ENCODE results near the gene LPCAT3. TPM values are rescaled to one million over a fixed set of nuclear protein-coding genes. Genes with fewer than 3 reads are reported as not detected.

Gene LPCAT3
- total RNA-seq, 1 donor from 2014 or later = 7.9 TPM

DNA sequence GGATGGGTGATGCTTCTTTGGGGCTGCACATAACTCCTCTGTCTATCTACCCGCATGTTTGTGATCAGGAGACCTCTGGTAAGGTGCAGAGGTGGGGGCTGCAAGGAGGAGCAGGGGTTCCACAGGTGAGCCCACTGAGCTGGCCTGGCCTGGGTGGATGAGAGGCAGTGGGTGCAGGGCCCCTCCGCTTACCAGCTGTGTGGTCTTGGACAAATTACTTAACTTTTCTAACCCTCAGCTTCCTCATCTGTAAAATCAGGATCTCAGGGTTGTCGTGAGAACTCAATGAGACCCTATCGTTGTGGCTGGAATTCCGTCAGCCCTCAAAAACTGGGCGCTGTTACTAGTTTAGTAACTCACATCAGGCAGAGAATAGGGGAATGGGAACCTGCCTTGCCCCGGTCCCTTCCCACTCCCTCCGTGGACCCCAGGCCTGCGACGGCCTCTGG lies 59.6 kb downstream of the LPCAT3 start:
- FAIRE-seq (no peak), DNase-seq (ENCODE audit: low read depth) (no peak)
- peaks cover 8% of the 10 kb centered on the region for H3K36me3 ChIP-seq (ENCODE audit: control insufficient read depth, insufficient read depth, low read length)
- TF ChIP-seq, protein P1, sequence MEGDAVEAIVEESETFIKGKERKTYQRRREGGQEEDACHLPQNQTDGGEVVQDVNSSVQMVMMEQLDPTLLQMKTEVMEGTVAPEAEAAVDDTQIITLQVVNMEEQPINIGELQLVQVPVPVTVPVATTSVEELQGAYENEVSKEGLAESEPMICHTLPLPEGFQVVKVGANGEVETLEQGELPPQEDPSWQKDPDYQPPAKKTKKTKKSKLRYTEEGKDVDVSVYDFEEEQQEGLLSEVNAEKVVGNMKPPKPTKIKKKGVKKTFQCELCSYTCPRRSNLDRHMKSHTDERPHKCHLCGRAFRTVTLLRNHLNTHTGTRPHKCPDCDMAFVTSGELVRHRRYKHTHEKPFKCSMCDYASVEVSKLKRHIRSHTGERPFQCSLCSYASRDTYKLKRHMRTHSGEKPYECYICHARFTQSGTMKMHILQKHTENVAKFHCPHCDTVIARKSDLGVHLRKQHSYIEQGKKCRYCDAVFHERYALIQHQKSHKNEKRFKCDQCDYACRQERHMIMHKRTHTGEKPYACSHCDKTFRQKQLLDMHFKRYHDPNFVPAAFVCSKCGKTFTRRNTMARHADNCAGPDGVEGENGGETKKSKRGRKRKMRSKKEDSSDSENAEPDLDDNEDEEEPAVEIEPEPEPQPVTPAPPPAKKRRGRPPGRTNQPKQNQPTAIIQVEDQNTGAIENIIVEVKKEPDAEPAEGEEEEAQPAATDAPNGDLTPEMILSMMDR (IDR thresholded peaks at IDR 0.05; ENCODE audit: insufficient read depth, low read length, severe bottlenecking) = no peak
- H3K4me3 ChIP-seq (ENCODE audit: low read depth, low read length) = no peak overlapping the region
- H3K27me3 ChIP-seq (ENCODE audit: control insufficient read depth, insufficient read depth, low read length) = no peaks in the 10 kb centered on the region

DNA sequence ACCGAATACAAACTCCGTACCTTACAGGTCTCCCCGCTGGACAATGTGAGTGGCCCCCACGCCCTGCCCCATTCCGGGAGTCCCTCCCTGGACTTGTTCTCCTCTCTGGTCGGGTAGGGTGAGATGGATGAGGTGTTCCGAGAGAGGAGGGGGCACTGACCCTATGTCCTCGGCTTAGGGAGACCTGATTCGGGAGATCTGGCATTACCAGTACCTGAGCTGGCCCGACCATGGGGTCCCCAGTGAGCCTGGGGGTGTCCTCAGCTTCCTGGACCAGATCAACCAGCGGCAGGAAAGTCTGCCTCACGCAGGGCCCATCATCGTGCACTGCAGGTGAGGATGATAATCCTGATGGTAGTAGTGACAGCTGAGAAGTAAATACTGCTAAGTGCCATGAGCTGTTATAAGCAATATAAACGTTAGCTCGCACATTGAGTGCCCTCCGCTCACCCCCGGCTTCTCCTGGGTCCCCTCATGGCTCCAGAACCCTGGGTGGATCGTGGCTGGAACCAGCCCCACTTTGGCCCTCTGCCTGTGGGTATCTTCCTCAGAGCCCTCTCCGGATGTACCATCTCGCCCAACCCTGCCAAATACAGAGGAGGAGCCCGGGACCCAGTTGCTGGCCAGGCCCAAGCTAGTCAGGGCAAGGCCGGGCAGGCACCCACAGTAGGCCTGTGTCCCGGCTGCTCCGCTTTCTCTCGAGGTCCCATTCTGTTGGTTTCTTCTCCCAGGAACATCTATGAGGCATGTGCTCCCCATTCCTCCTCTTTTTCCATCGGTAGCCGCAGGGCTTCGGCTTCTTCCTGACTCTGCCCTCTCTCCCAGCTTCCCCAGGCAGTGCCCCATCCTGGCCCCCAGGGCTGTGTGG lies 60.3 kb downstream of the LPCAT3 start:
- FAIRE-seq (no peak), DNase-seq (ENCODE audit: low read depth) (no peak)
- TF ChIP-seq, protein P1 (IDR thresholded peaks at IDR 0.05; ENCODE audit: insufficient read depth, low read length, severe bottlenecking) = no peak
- H3K36me3 ChIP-seq (ENCODE audit: control insufficient read depth, insufficient read depth, low read length) = peaks cover 8% of the 10 kb centered on the region
- no peaks in the 10 kb centered on the region for H3K27me3 ChIP-seq (ENCODE audit: control insufficient read depth, insufficient read depth, low read length)
- H3K4me3 ChIP-seq (ENCODE audit: low read depth, low read length) = no peak overlapping the region

DNA sequence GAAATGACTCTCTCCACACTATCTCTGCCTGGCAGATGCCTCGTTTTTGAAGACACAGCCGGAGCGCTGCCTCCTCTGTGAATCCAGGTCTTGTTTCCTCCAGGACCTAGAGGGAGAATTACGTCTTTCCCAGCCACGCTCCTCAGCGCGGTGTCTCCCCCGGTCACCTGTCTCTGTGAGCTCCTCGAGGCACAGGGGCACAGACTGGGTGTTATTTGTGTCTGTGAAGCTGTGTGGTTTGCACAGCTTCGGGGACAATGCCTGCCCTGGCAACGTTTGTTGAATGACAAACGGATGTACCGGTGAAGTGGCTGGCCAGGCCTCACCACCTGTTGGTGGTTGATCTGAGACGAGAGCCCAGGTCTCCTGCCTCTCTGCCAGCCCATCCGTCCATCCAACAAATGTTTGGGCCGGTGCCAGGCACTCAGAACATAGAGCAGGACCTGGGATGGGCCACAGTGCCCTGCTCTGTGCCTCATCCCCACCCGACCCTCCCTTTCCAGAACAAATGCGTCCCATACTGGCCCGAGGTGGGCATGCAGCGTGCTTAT lies 61.0 kb downstream of the LPCAT3 start:
- FAIRE-seq (no peak), DNase-seq (ENCODE audit: low read depth) (no peak)
- TF ChIP-seq, protein P1 (IDR thresholded peaks at IDR 0.05; ENCODE audit: insufficient read depth, low read length, severe bottlenecking) = no peak
- Histone ChIP-seq H3K4me3 (ENCODE audit: low read depth, low read length) (no peak overlapping the region), H3K27me3 (ENCODE audit: control insufficient read depth, insufficient read depth, low read length) (no peaks in the 10 kb centered on the region), H3K36me3 (ENCODE audit: control insufficient read depth, insufficient read depth, low read length) (peaks cover 8% of the 10 kb centered on the region)

DNA sequence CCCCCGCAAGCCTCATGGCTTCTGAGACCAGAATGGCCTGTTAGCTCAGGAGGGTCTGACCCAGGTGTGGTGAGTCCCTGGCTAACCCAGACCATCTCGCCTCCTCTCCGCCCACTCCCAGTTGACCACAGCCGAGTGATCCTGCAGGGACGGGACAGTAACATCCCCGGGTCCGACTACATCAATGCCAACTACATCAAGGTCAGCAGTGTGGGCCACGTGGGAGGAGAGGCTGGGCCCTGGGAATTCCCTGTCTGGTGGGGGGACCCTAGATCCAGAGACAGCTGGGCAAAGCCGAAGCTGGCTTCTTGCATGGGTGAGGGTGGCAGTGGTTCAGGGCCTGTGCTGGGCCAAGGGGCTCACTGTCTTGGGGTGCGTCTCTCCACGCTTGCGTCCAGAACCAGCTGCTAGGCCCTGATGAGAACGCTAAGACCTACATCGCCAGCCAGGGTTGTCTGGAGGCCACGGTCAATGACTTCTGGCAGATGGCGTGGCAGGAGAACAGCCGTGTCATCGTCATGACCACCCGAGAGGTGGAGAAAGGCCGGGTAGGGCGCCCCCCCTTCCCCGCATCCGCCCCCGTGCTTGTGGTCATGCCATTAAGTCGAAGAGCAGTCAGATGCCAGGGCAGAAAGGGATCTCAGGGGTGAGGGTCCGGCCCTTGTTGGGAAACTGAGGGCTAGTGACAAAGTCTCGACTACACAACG lies 62.1 kb downstream of the LPCAT3 start:
- Histone ChIP-seq H3K36me3 (ENCODE audit: control insufficient read depth, insufficient read depth, low read length) (peaks cover 10% of the 10 kb centered on the region), H3K27me3 (ENCODE audit: control insufficient read depth, insufficient read depth, low read length) (no peaks in the 10 kb centered on the region), H3K4me3 (ENCODE audit: low read depth, low read length) (no peak overlapping the region)
- FAIRE-seq = no peak
- DNase-seq (ENCODE audit: low read depth) = no peak
- TF ChIP-seq, protein P1 (IDR thresholded peaks at IDR 0.05; ENCODE audit: insufficient read depth, low read length, severe bottlenecking) = no peak

DNA sequence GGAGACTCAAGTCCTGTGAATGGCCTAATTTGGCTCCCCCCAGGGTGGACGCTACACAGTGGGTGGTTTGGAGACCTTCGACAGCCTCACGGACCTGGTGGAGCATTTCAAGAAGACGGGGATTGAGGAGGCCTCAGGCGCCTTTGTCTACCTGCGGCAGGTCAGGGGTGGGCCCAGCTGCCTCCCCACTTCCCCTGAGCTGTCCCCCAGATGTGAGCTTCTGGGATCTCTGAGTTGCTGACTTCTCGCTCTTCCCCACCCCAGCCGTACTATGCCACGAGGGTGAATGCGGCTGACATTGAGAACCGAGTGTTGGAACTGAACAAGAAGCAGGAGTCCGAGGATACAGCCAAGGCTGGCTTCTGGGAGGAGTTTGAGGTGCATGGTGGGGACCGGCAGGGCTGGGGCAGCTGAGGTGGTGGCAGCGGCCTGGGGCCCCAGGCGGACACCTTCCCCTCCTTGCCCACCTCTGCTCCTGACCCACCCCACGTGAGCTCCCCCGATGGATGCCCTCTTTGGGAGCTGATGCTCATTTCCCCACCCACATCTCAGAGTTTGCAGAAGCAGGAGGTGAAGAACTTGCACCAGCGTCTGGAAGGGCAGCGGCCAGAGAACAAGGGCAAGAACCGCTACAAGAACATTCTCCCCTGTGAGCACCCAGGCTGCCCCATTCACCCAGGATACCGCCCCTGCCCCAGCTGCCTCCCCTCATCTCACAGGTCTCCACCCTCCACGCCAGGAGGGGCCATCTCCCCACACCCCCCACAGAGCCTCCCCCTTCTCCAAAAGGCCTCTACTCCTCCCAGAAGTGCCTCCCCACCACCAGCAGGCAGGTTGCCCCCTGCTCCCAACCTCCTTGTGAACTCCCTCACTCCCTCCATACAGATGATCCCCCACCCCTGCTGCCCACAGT lies 62.9 kb downstream of the LPCAT3 start:
- peaks cover 8% of the 10 kb centered on the region for H3K36me3 ChIP-seq (ENCODE audit: control insufficient read depth, insufficient read depth, low read length)
- TF ChIP-seq, protein P1 (IDR thresholded peaks at IDR 0.05; ENCODE audit: insufficient read depth, low read length, severe bottlenecking) = no peak
- FAIRE-seq (no peak), DNase-seq (ENCODE audit: low read depth) (no peak)
- H3K27me3 ChIP-seq (ENCODE audit: control insufficient read depth, insufficient read depth, low read length) = no peaks in the 10 kb centered on the region
- no peak overlapping the region for H3K4me3 ChIP-seq (ENCODE audit: low read depth, low read length)
